Measurements from ENCODE around the gene HOXA3. TPM values are rescaled to one million over a fixed set of nuclear protein-coding genes. Genes with fewer than 3 reads are reported as not detected.

HOXA3 gene
- total RNA-seq, 1 donor from 2014 or later, result not detected

DNA sequence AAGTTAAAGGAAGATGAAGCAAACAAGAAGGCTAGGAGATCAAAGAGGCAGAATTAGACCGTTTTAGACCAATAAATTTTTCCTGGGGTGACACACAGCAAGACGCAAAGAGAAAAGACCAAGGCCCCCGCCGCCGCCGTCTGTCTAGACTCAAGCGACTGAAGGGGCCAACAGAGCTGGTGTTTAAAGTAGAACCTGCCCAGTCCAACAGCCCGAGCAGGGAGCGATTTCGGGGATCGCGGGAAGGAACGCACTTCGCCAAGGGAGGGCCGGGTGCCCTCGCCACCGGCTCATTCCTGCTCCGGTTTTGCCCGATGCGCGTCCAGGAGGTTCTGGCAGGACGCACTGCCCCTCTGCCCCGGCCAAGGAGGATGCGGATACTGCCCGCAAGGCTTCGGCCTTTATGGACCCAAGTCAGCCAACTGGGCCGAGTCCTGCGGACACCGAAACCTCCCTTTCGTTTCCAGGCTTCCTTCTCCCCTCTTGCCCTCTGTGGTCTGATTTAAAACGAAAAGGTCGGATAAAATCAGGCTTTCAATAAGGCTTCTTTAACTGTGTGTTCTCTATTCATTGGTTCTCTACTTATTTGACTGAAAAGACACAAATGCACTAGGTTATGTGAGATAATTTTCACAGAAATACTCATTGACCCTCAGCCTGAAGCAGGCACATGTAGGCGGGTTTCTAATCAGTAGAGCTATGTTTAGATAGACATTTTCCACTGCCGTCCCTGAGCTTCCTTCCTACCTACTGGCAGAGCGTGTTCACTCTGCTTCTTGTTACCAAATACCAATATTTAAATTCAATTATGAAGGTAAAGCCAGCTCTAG is 6.3 kb upstream of the HOXA3 start:
- H3K27me3 Mint-ChIP-seq, result peaks cover 77% of the 10 kb centered on the region
- POLR2A ChIA-PET, result no interaction called here
- H3K9me3 Mint-ChIP-seq, result no peaks in the 10 kb centered on the region
- intact Hi-C loops (cut with micrococcal nuclease), result no loop called here
- TF ChIP-seq, protein P1, sequence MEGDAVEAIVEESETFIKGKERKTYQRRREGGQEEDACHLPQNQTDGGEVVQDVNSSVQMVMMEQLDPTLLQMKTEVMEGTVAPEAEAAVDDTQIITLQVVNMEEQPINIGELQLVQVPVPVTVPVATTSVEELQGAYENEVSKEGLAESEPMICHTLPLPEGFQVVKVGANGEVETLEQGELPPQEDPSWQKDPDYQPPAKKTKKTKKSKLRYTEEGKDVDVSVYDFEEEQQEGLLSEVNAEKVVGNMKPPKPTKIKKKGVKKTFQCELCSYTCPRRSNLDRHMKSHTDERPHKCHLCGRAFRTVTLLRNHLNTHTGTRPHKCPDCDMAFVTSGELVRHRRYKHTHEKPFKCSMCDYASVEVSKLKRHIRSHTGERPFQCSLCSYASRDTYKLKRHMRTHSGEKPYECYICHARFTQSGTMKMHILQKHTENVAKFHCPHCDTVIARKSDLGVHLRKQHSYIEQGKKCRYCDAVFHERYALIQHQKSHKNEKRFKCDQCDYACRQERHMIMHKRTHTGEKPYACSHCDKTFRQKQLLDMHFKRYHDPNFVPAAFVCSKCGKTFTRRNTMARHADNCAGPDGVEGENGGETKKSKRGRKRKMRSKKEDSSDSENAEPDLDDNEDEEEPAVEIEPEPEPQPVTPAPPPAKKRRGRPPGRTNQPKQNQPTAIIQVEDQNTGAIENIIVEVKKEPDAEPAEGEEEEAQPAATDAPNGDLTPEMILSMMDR (IDR thresholded peaks at IDR 0.05), result no peak
- peak overlapping the region; percentile 28 for H3K27ac Mint-ChIP-seq
- H3K36me3 Mint-ChIP-seq (ENCODE audit: low read depth), result no peaks in the 10 kb centered on the region
- H3K4me3 Mint-ChIP-seq, result peak overlapping the region; percentile 37
- H3K4me1 Mint-ChIP-seq, result peaks cover 38% of the 10 kb centered on the region
- ATAC-seq (ENCODE audit: low read depth) (no peak), DNase-seq (no peak)
- CTCF ChIA-PET, result interaction anchor here (0.8 to 1.6 kb wide), 8 partner anchors 8 to 1266 kb away, joined by 3 to 8 read pairs (median 4); no protein-coding TSS in a partner anchor

DNA sequence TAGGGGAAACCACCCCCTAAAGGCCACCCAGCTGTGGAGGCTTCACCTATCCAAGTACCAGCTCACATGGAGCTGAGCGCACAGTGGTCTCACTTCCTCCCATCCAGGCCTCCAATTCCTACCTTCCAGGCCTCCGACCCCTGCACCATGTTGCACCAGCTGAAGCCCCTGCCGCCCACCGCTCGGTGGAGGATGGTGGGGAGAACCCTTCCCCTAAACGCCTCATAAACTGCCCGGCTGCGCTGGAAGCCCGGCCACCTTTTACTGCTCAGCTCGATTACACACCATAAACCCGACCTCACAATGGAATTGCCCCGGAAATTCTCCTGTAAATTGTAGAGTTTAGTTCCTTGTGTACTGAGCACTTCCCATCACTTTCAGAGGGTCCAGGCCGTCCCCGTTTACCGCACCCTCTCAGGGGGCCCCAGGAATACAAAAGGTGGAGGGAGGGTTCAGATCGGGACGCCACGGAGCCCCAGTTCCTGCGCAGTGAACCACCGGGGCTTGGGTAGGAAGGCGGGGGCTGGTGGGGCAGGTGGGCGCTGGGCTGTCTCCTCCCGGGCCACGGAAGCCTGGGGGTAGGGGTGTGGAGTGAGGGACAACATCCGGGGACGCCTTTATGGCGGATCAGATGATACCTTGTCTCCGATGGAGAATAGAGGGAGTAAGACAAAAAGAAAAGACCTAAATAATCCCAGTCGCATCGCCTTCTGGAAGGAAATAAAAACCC is 5.5 kb upstream of the HOXA3 start:
- H3K4me1 Mint-ChIP-seq, result peaks cover 38% of the 10 kb centered on the region
- peaks cover 76% of the 10 kb centered on the region for H3K27me3 Mint-ChIP-seq
- ChIA-PET CTCF (interaction anchor here (1.0 kb wide), 2 partner anchors 471 to 476 kb away, joined by 3 to 4 read pairs; no protein-coding TSS in a partner anchor), POLR2A (no interaction called here)
- no peak for ATAC-seq (ENCODE audit: low read depth)
- DNase-seq, result no peak
- no peaks in the 10 kb centered on the region for H3K36me3 Mint-ChIP-seq (ENCODE audit: low read depth)
- H3K9me3 Mint-ChIP-seq, result no peaks in the 10 kb centered on the region
- peak overlapping the region; percentile 37 for H3K4me3 Mint-ChIP-seq
- intact Hi-C loops (cut with micrococcal nuclease), result loop anchor here (1.0 to 2.0 kb wide), 2 partner anchors 7 to 91 kb away; partner anchors contain the start of gene HOXA9
- peak overlapping the region; percentile 28 for H3K27ac Mint-ChIP-seq
- TF ChIP-seq, protein P1 (IDR thresholded peaks at IDR 0.05), result no peak

DNA sequence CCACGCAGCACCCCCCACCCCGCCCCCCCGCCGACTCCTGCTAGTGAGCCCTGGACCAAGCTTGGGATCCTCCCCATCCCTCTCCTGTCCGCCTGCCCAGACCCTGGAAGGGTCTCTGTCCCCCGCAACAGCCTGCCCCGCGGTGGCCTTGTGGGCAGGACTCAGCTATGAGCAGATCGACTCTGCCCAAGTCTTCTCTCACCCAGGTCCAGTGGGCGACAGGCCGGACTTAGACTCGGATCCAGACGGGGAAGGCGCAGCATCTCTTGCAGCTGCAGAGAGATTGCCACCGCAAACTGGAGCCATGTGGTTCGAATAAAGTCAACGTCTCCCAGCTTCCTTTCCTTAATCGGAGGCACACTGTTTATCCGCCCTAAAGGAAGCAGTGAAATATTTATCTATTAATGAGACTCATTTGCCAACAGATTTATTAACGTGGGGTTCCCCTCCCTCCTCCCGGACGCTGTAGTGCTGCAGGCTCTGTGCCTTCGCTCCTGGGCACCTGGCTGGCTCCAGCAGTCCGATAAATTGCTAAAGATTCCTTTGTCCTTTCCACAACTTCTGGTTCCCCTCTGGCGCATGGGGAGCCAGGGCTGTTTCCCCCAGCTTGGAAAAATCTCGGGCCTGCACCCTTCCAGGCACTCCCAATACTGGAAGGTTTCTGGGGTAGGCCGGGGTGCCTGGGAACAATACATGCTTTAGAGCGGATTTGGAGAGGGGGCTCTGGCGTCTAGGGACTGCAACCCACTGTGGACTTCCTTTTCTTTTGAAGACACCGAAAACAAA is 4.7 kb upstream of the HOXA3 start:
- H3K4me1 Mint-ChIP-seq, result peaks cover 40% of the 10 kb centered on the region
- H3K27me3 Mint-ChIP-seq, result peaks cover 77% of the 10 kb centered on the region
- H3K4me3 Mint-ChIP-seq, result peak overlapping the region; percentile 46
- no peaks in the 10 kb centered on the region for H3K9me3 Mint-ChIP-seq
- ChIA-PET CTCF (interaction anchor here (1.0 kb wide), 2 partner anchors 470 to 475 kb away, joined by 3 to 4 read pairs; no protein-coding TSS in a partner anchor), POLR2A (interaction anchor here (0.8 kb wide), 1 partner anchor 44 kb away, joined by 3 read pairs; no protein-coding TSS in a partner anchor)
- H3K27ac Mint-ChIP-seq, result peak overlapping the region; percentile 72
- no peaks in the 10 kb centered on the region for H3K36me3 Mint-ChIP-seq (ENCODE audit: low read depth)
- no peak for DNase-seq
- intact Hi-C loops (cut with micrococcal nuclease), result loop anchor here (1.0 to 2.0 kb wide), 2 partner anchors 8 to 92 kb away; partner anchors contain the start of gene HOXA9
- ATAC-seq (ENCODE audit: low read depth), result no peak
- TF ChIP-seq, protein P1 (IDR thresholded peaks at IDR 0.05), result no peak

DNA sequence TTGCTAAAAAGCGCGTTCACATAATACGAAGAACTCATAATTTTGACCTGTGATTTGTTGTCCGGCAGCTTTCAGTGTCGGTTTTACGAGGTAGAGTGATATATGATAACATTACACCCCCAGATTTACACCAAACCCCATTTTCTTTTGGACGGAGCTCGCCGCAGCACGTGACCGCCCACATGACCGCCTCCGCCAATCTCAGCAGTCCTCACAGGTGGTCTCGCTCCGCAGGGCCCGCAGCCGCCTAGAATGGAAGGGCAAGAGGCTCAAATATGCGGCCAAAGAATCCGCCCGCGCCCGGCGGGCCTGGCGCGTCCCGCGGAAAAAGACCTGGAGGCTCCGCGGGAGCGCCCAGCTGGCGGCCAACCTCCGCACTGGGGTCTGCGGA is 4.1 kb upstream of the HOXA3 start, which contains the start of gene HOXA7:
Gene HOXA7, minus strand, starts transcription at position 168 of the 391 bp plus-strand sequence. Its CDS starts 130 bp downstream, at position 38.
- H3K27me3 Mint-ChIP-seq, result peaks cover 80% of the 10 kb centered on the region
- ChIA-PET POLR2A (interaction anchor here (0.8 kb wide), 1 partner anchor 45 kb away, joined by 3 read pairs; no protein-coding TSS in a partner anchor), CTCF (no interaction called here)
- intact Hi-C loops (cut with micrococcal nuclease), result loop anchor here (2.0 kb wide), 1 partner anchor 92 kb away; no protein-coding TSS in a partner anchor
- TF ChIP-seq, protein P1 (IDR thresholded peaks at IDR 0.05), result no peak
- H3K36me3 Mint-ChIP-seq (ENCODE audit: low read depth), result no peaks in the 10 kb centered on the region
- peak within 1 kb of the TSS; percentile 46 for H3K4me3 Mint-ChIP-seq
- H3K4me1 Mint-ChIP-seq, result peaks cover 47% of the 10 kb centered on the region
- ATAC-seq (ENCODE audit: low read depth), result no peak
- peak within 1 kb of the TSS; percentile 72 for H3K27ac Mint-ChIP-seq
- no peak for DNase-seq
- no peaks in the 10 kb centered on the region for H3K9me3 Mint-ChIP-seq
